Measurements from ENCODE around the gene LIN7B.

GRCh38 chr19:49091391-49092038 lies 22.7 kb upstream of the LIN7B start:
- TF ChIP-seq SP1 (IDR thresholded peaks at IDR 0.05) (no peak), SP1 (CRISPR knock-in tag; IDR thresholded peaks at IDR 0.05) (no peak), HMG20A (CRISPR knock-in tag; IDR thresholded peaks at IDR 0.05; ENCODE audit: borderline replicate concordance) (no peak), EZH2 (conservative IDR thresholded peaks at IDR 0.05; ENCODE audit: low read depth, low read length) (no peak), MAFF (IDR thresholded peaks at IDR 0.05; ENCODE audit: low read depth, low read length) (no peak), ARID2 (CRISPR knock-in tag; IDR thresholded peaks at IDR 0.05; ENCODE audit: borderline replicate concordance) (no peak), POLR2A (IDR thresholded peaks at IDR 0.05; ENCODE audit: insufficient read depth in 1 of 2, low read depth in 2 of 2, low read length in 2 of 2) (no peak), CEBPB (IDR thresholded peaks at IDR 0.05; ENCODE audit: borderline replicate concordance, low read depth, low read length) (no peak), HMGA1 (CRISPR knock-in tag; conservative IDR thresholded peaks at IDR 0.05) (no peak), ZNF205 (CRISPR knock-in tag; IDR thresholded peaks at IDR 0.05) (no peak), ELF4 (CRISPR knock-in tag; IDR thresholded peaks at IDR 0.05; ENCODE audit: borderline replicate concordance) (no peak)
- TF ChIP-seq, protein P1, sequence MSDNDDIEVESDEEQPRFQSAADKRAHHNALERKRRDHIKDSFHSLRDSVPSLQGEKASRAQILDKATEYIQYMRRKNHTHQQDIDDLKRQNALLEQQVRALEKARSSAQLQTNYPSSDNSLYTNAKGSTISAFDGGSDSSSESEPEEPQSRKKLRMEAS (IDR thresholded peaks at IDR 0.05), result no peak
- TF ChIP-seq, protein P2, sequence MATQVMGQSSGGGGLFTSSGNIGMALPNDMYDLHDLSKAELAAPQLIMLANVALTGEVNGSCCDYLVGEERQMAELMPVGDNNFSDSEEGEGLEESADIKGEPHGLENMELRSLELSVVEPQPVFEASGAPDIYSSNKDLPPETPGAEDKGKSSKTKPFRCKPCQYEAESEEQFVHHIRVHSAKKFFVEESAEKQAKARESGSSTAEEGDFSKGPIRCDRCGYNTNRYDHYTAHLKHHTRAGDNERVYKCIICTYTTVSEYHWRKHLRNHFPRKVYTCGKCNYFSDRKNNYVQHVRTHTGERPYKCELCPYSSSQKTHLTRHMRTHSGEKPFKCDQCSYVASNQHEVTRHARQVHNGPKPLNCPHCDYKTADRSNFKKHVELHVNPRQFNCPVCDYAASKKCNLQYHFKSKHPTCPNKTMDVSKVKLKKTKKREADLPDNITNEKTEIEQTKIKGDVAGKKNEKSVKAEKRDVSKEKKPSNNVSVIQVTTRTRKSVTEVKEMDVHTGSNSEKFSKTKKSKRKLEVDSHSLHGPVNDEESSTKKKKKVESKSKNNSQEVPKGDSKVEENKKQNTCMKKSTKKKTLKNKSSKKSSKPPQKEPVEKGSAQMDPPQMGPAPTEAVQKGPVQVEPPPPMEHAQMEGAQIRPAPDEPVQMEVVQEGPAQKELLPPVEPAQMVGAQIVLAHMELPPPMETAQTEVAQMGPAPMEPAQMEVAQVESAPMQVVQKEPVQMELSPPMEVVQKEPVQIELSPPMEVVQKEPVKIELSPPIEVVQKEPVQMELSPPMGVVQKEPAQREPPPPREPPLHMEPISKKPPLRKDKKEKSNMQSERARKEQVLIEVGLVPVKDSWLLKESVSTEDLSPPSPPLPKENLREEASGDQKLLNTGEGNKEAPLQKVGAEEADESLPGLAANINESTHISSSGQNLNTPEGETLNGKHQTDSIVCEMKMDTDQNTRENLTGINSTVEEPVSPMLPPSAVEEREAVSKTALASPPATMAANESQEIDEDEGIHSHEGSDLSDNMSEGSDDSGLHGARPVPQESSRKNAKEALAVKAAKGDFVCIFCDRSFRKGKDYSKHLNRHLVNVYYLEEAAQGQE (IDR thresholded peaks at IDR 0.05; ENCODE audit: borderline replicate concordance in 1 of 2, low read depth in 1 of 2, low read length in 2 of 2), result no peak

All from HepG2 (cell line).